ENCODE results near the gene ADAM12. TPM values are rescaled to one million over a fixed set of nuclear protein-coding genes. Genes with fewer than 3 reads are reported as not detected.

The ADAM12 gene
- total and polyA plus RNA-seq, 4 donors, result 0.03 to 0.33 (median 0.19) TPM

DNA sequence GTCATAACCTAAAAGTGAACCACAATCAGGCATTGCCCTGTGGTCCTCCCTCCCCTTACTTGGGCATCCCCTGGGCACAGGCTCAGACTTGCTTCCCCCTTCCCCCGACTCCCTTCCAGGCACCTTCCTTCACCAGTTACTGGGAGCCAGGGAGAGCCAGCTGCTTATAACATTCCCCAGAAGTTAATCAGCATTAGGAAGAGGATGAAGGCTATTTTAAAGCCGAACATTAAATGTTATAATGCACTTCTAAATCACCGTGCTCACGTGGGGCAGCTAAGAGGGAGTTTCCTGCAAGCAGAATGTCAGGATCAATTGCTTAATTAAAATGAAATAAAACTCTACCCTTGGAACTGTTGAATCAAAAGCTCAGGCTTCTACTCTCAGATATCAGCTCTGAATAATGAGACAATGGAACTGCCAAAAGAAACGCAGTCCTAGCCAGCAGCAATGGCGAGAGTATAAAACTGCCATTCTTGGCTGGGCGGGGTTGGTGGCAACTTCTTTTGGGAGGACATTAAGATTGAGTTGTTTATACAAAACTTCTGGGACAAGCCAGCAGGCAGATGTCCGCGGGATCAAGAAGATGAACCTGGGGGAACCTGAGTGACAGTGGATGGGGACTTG, 322.4 kb downstream of the ADAM12 start:
- 80% methylated on average over 9 of the region's 9 CpGs for WGBS
- no peak overlapping the region for H3K4me3 ChIP-seq (ENCODE audit: low read depth in 1 of 3, low read length in 3 of 3)
- no peaks in the 10 kb centered on the region for H3K36me3 ChIP-seq (ENCODE audit: control insufficient read depth in 4 of 4, insufficient read depth in 3 of 4, low read depth in 1 of 4, low read length in 3 of 4)
- no peaks in the 10 kb centered on the region for H3K27me3 ChIP-seq (ENCODE audit: control insufficient read depth in 4 of 4, insufficient read depth in 4 of 4, low read length in 3 of 4)
- no peak overlapping the region for H3K9ac ChIP-seq (ENCODE audit: low read depth in 1 of 2, low read length in 2 of 2)
- H3K27ac ChIP-seq (ENCODE audit: low read depth in 1 of 2, low read length in 2 of 2), result no peak overlapping the region
- no peaks in the 10 kb centered on the region for H3K4me1 ChIP-seq (ENCODE audit: control insufficient read depth in 4 of 4, insufficient read depth in 4 of 4, low read length in 3 of 4)
- DNase-seq (ENCODE audit: low spot score), result no peak
- no peaks in the 10 kb centered on the region for H3K9me3 ChIP-seq (ENCODE audit: control insufficient read depth in 4 of 4, low read length in 3 of 4)
- no peak for TF ChIP-seq RAD21 (IDR thresholded peaks at IDR 0.05)
- no peak for TF ChIP-seq FOXA1 (IDR thresholded peaks at IDR 0.05)
- TF ChIP-seq YY1 (IDR thresholded peaks at IDR 0.05), result no peak

DNA sequence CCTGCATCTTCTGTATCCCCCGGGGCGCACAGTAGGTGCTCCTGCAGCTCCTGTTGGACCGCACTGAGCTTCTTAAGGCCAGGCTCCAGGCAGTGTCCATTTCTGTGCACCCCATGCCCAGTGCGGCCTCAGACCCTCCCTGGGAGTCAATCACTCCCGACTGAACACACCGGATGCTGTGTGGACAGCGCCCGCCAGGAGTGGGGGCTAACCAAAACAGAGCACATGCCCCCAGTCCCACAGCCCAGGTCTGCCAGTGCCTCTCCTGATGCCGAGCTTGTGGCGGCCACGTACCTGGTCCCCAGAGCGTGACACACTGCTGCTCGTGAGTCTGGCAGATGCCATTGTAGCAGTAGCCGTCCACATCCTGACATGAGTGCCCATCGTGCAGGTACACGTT, 323.8 kb downstream of the ADAM12 start:
- WGBS, result 90% methylated on average over 16 of the region's 16 CpGs

More for the DNA sequence above, 323.8 kb downstream of the ADAM12 start:
- Histone ChIP-seq H3K9me3 (ENCODE audit: control insufficient read depth in 4 of 4, low read length in 3 of 4) (no peaks in the 10 kb centered on the region), H3K27ac (ENCODE audit: low read depth in 1 of 2, low read length in 2 of 2) (no peak overlapping the region), H3K4me3 (ENCODE audit: low read depth in 1 of 3, low read length in 3 of 3) (no peak overlapping the region), H3K9ac (ENCODE audit: low read depth in 1 of 2, low read length in 2 of 2) (no peak overlapping the region), H3K36me3 (ENCODE audit: control insufficient read depth in 4 of 4, insufficient read depth in 3 of 4, low read depth in 1 of 4, low read length in 3 of 4) (no peaks in the 10 kb centered on the region), H3K27me3 (ENCODE audit: control insufficient read depth in 4 of 4, insufficient read depth in 4 of 4, low read length in 3 of 4) (no peaks in the 10 kb centered on the region), H3K4me1 (ENCODE audit: control insufficient read depth in 4 of 4, insufficient read depth in 4 of 4, low read length in 3 of 4) (no peaks in the 10 kb centered on the region)
- DNase-seq (ENCODE audit: low spot score), result no peak
- TF ChIP-seq, protein P1, sequence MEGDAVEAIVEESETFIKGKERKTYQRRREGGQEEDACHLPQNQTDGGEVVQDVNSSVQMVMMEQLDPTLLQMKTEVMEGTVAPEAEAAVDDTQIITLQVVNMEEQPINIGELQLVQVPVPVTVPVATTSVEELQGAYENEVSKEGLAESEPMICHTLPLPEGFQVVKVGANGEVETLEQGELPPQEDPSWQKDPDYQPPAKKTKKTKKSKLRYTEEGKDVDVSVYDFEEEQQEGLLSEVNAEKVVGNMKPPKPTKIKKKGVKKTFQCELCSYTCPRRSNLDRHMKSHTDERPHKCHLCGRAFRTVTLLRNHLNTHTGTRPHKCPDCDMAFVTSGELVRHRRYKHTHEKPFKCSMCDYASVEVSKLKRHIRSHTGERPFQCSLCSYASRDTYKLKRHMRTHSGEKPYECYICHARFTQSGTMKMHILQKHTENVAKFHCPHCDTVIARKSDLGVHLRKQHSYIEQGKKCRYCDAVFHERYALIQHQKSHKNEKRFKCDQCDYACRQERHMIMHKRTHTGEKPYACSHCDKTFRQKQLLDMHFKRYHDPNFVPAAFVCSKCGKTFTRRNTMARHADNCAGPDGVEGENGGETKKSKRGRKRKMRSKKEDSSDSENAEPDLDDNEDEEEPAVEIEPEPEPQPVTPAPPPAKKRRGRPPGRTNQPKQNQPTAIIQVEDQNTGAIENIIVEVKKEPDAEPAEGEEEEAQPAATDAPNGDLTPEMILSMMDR (IDR thresholded peaks at IDR 0.05; ENCODE audit: low read depth, low read length, missing input control), result no peak
- TF ChIP-seq, protein P2, sequence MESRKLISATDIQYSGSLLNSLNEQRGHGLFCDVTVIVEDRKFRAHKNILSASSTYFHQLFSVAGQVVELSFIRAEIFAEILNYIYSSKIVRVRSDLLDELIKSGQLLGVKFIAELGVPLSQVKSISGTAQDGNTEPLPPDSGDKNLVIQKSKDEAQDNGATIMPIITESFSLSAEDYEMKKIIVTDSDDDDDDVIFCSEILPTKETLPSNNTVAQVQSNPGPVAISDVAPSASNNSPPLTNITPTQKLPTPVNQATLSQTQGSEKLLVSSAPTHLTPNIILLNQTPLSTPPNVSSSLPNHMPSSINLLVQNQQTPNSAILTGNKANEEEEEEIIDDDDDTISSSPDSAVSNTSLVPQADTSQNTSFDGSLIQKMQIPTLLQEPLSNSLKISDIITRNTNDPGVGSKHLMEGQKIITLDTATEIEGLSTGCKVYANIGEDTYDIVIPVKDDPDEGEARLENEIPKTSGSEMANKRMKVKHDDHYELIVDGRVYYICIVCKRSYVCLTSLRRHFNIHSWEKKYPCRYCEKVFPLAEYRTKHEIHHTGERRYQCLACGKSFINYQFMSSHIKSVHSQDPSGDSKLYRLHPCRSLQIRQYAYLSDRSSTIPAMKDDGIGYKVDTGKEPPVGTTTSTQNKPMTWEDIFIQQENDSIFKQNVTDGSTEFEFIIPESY (IDR thresholded peaks at IDR 0.05), result no peak
- TF ChIP-seq RXRA (IDR thresholded peaks at IDR 0.05), result no peak
- TF ChIP-seq RAD21 (IDR thresholded peaks at IDR 0.05), result no peak
- TF ChIP-seq, protein P3, sequence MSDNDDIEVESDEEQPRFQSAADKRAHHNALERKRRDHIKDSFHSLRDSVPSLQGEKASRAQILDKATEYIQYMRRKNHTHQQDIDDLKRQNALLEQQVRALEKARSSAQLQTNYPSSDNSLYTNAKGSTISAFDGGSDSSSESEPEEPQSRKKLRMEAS (IDR thresholded peaks at IDR 0.05), result no peak
- no peak for TF ChIP-seq HNF4G (IDR thresholded peaks at IDR 0.05)
- no peak for TF ChIP-seq FOXA1 (IDR thresholded peaks at IDR 0.05)
- TF ChIP-seq, protein P4, sequence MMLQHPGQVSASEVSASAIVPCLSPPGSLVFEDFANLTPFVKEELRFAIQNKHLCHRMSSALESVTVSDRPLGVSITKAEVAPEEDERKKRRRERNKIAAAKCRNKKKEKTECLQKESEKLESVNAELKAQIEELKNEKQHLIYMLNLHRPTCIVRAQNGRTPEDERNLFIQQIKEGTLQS (IDR thresholded peaks at IDR 0.05), result no peak
- TF ChIP-seq SP1 (IDR thresholded peaks at IDR 0.05), result no peak
- no peak for TF ChIP-seq FOXA2 (IDR thresholded peaks at IDR 0.05)
- TF ChIP-seq EGR1 (IDR thresholded peaks at IDR 0.05; ENCODE audit: low read depth in 2 of 2), result no peak
- no peak for TF ChIP-seq TAF1 (conservative IDR thresholded peaks at IDR 0.05)
- no peak for TF ChIP-seq NR2F2 (IDR thresholded peaks at IDR 0.05)
- TF ChIP-seq REST (IDR thresholded peaks at IDR 0.05), result no peak

All from liver (tissue), 9 donors.